22Rv1 (cell line): Measurements from ENCODE around the gene LAMB1.
"Not testable (repeated sequence)": the region's sequence is repeated elsewhere in the genome, so short reads cannot be mapped to it uniquely, and the experiment has no call there.

Experiments
- H3K27ac ChIP-seq: fragments of 450-650 bp; 2 replicates; pipeline ENCODE4 v1.5.1; 2017
- ZFX ChIP-seq: fragments of 450-650 bp; IDR thresholded peaks from 2 replicates; pipeline ENCODE4 v1.6.1; 2017; ENCODE audit warnings: antibody characterized with exemption, borderline replicate concordance
- TF ChIP-seq, protein P1 (sequence below): fragments of 450-650 bp; IDR thresholded peaks from 2 replicates; pipeline ENCODE4 v1.5.1; 2017; ENCODE audit warnings: mild to moderate bottlenecking

Gene LAMB1

GRCh38 chr7:107962817-107963216, 40.1 kb downstream of the LAMB1 start:
- TF ChIP-seq ZFX, result no peak
- H3K27ac ChIP-seq, result no peak overlapping the region

DNA sequence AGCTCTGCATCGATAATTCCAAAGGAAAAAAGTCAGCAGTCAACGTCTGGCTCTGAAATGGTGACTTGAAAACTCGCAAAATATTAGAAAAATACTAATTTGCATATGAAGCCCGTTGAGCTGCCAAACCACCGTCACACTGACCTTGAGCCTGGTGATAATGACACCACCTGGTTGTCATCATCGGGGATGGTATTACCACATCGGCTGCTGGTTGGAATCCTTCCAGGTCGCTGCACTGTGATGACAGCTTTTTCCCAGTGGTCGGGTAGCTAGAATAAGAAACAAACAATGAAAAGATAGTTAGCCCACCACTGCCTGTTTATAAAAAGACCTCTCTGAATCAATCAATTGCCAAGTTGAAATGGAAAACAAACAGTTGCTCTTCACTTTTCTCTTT, 41.6 kb downstream of the LAMB1 start:
- TF ChIP-seq, protein P1, sequence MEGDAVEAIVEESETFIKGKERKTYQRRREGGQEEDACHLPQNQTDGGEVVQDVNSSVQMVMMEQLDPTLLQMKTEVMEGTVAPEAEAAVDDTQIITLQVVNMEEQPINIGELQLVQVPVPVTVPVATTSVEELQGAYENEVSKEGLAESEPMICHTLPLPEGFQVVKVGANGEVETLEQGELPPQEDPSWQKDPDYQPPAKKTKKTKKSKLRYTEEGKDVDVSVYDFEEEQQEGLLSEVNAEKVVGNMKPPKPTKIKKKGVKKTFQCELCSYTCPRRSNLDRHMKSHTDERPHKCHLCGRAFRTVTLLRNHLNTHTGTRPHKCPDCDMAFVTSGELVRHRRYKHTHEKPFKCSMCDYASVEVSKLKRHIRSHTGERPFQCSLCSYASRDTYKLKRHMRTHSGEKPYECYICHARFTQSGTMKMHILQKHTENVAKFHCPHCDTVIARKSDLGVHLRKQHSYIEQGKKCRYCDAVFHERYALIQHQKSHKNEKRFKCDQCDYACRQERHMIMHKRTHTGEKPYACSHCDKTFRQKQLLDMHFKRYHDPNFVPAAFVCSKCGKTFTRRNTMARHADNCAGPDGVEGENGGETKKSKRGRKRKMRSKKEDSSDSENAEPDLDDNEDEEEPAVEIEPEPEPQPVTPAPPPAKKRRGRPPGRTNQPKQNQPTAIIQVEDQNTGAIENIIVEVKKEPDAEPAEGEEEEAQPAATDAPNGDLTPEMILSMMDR, result no peak
- no peak for TF ChIP-seq ZFX
- H3K27ac ChIP-seq, result no peak overlapping the region

GRCh38 chr7:107960272-107960671, 42.7 kb downstream of the LAMB1 start:
- H3K27ac ChIP-seq, result no peak overlapping the region
- no peak for TF ChIP-seq ZFX
- TF ChIP-seq, protein P1, result no peak

DNA sequence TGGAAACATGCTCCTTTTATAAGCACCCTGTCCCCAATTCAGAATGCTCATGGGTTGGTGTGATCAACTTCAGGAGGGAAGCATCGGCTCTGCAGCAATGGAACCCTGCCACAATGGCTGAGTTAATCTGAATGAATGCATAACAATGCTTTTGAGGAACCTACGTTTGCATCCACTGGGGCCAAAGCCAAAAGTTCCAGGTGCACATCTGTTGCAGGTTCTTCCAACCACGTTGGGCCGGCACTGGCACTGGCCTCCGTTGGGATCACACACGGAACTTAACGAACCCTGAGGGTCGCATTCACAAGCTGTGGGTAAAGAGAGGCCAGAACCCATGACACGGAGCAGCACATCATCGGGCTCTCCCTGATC, 43.4 kb downstream of the LAMB1 start:
- no peak overlapping the region for H3K27ac ChIP-seq
- TF ChIP-seq, protein P1, result no peak
- TF ChIP-seq ZFX, result no peak

DNA sequence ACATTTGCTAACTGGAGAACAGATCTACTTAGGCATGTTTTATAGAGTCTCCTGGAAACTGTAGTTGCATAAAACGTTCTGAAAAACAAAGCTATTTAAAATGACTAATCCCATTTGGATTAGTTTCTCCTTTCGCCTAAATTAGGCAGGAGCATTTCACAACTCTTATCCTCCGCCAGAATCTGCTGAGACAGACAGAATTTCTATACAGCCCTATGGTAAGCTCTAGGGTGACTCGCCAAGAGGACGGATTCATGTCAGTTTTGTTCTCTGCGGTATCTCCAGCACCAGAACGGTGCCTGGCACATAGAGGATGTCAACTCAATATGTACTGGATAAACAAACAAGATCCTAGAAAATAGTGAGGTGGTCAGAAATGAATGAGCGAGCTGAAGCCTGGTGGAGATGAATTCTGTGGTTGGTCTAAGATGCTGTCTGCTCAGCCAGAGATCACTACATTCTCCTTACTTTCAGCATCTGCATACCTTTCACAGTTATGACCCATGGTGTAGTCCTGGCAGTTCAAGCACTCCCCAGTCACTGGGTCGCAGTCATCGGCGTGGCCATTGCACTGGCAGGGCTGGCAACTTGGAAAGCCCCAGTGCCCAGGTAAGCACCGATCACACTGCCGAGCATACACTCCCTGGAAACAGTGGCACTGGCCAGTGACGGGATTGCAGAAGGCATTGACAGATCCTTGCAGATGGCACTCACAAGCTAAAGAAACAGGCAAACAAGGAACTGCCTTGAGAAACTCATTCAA, 44.0 kb downstream of the LAMB1 start:
- TF ChIP-seq ZFX, result no peak
- TF ChIP-seq, protein P1, result no peak
- H3K27ac ChIP-seq, result no peak overlapping the region

GRCh38 chr7:107957436-107957835, 45.5 kb downstream of the LAMB1 start:
- no peak overlapping the region for H3K27ac ChIP-seq
- TF ChIP-seq, protein P1, result no peak
- no peak for TF ChIP-seq ZFX

DNA sequence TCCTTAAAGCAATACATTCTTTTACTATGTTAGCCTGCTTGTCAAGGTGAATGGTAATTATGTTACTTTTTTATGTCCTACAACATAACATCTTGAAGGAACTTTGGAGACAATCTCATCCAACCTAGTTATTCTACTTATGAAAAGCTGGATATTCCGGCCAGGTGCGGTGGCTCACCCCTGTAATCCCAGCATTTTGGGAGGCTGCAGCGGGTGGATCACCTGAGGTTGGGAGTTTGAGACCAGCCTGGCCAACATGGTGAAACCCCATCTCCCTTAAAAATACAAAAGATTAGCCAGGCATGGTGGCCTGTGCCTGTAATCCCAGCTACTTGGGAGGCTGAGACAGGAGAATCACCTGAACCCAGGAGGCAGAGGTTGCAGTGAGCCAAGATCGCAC, 46.0 kb downstream of the LAMB1 start:
- H3K27ac ChIP-seq, result not testable (repeated sequence)

GRCh38 chr7:107955394-107955793, 47.6 kb downstream of the LAMB1 start:
- no peak overlapping the region for H3K27ac ChIP-seq
- TF ChIP-seq, protein P1, result no peak
- TF ChIP-seq ZFX, result no peak
